Right lobe of liver (tissue), 6 donors: ENCODE measurements around the gene PPP1CA. TPM values are rescaled to one million over a fixed set of nuclear protein-coding genes. Genes with fewer than 3 reads are reported as not detected.

Source experiments
- ATAC-seq, 4 donors: fragments of 200-7000 bp; cut with Tn5 transposase; one replicate each; pipeline ENCODE4 v1.9.1; 2020; ENCODE audit warnings: mild to moderate bottlenecking in 4 of 4, moderate library complexity in 4 of 4
- DNase-seq, 3 donors: peaks; one replicate each; pipeline ENCODE4 v3.0.0-alpha.2; 2020
- H3K27ac ChIP-seq, 3 donors: fragments of 200-600 bp; one replicate each; pipeline ENCODE4 v1.8.0; 2022
- H3K27me3 ChIP-seq, 2 donors: fragments of 200-600 bp; one replicate each; pipeline ENCODE4 v1.8.0; 2022
- H3K36me3 ChIP-seq, 4 donors: fragments of 200-600 bp; sonication (generic) in 1 of 4; one replicate each; pipeline versions ENCODE4 v1.5.1 to v1.8.0; 2017 to 2022; ENCODE audit warnings: control low read depth in 1 of 4
- H3K4me1 ChIP-seq, 4 donors: fragments of 200-600 bp; sonication (generic) in 1 of 4; one replicate each; pipeline versions ENCODE4 v1.5.1 to v1.8.0; 2017 to 2022; ENCODE audit warnings: control low read depth in 1 of 4
- H3K4me3 ChIP-seq, 3 donors: fragments of 200-600 bp; one replicate each; pipeline ENCODE4 v1.8.0; 2022
- H3K9me3 ChIP-seq, 4 donors: fragments of 200-600 bp; sonication (generic) in 1 of 4; one replicate each; pipeline versions ENCODE4 v1.5.1 to v1.8.0; 2017 to 2022; ENCODE audit warnings: control low read depth in 1 of 4
- CTCF ChIP-seq, 4 donors: fragments of 200-600 bp in 3 of 4; fragments of 450-650 bp in 1 of 4; IDR thresholded peaks; one replicate each; pipeline versions ENCODE4 v1.5.1 to v1.8.0; 2016 to 2022; ENCODE audit warnings: antibody characterized with exemption in 4 of 4, mild to moderate bottlenecking in 2 of 4
- POLR2A ChIP-seq: fragments of 450-650 bp; IDR thresholded peaks from one replicate; pipeline ENCODE4 v1.6.1; 2017; ENCODE audit warnings: antibody characterized with exemption, mild to moderate bottlenecking
- WGBS: methylation state at CpG from one replicate; pipeline ENCODE4 v1.1.6; 2018; ENCODE audit warnings: low coverage, low lambda C conversion rate; ENCODE audit not compliant: insufficient coverage; ENCODE audit errors: missing lambda C conversion rate; 5-methylcytosine and 5-hydroxymethylcytosine counted together
- intact Hi-C, 2 donors: fragments of 100-400 bp; cut with DNase I; formaldehyde crosslinking; loops; one replicate each; pipeline versions ENCODE4 v1.11.2 to v1.14.1; 2022
- small RNA-seq, 2 experiments: library from RNA; depleted of rRNA; stranded (forward); fragments of <200 nt; gene quantifications; one replicate each; pipeline ENCODE3, GENCODE V24; 2016
- total RNA-seq, 6 experiments: library from RNA; depleted of rRNA in 2 of 6; stranded (reverse); fragments of >200 nt in 2 of 6; fragmentation: NEBNext Ultra II Directional in 3 of 6; extraction: Animal tissue kit (Norgen Biotek cat#: 25700) in 3 of 6; gene quantifications; one replicate each; pipeline versions ENCODE4 v1.1.0 to v1.2.4, GENCODE V29; 2016 to 2023
- donor health status: DM: no; HTN: yes; CAD: no.
- donor health status: DM: no; HTN: no; CAD: no.
- donor health status: DM: no; HTN: no; CAD: no.
- donor health status: DM: no; HTN: yes; CAD: no.
- donor health status: DM: no; HTN: yes; CAD: no.

The PPP1CA gene
- total RNA-seq, 6 experiments from 2014 or later: 64.2 to 102 (median 71.1) TPM

GRCh38 chr11:67349036-67349435 lies 52.6 kb downstream of the PPP1CA start:
- ATAC-seq (no peak), DNase-seq (no peak)
- Histone ChIP-seq H3K27ac (no peak overlapping the region), H3K4me3 (no peak overlapping the region), H3K36me3 (no peaks in the 10 kb centered on the region), H3K27me3 (no peaks in the 10 kb centered on the region), H3K4me1 (peaks cover 0 to 21% (median 11%) of the 10 kb centered on the region in 4 donors), H3K9me3 (no peaks in the 10 kb centered on the region)
- intact Hi-C loops: loop anchor here in 1 of 2 donors (5.0 kb wide), 1 partner anchor 33 kb away; no protein-coding TSS in a partner anchor
- TF ChIP-seq CTCF (IDR thresholded peaks at IDR 0.05): no peak
- TF ChIP-seq POLR2A: no peak
- WGBS: 77% methylated on average over 5 of the region's 5 CpGs

Small RNAs within 50 kb of the gene (small RNA-seq; reads per million reads assigned to genes)
- 0 reads per million in 2 experiments for gene RN7SKP239
- gene RNU6-1238P: 0 reads per million in 2 experiments

Other genes with a start within 250 kb of the PPP1CA start
- gene GRK2, start 135.4 kb downstream of the PPP1CA start, total RNA-seq: 10 to 100 TPM; 24.5 to 43.9 (median 28.5) TPM
- gene ANKRD13D, start 112.6 kb downstream of the PPP1CA start, total RNA-seq: 10 to 100 TPM in 4 of 6 experiments, 1 to 10 TPM in 2; 7.7 to 14.1 (median 10.4) TPM
- gene SSH3, start 98.3 kb downstream of the PPP1CA start, total RNA-seq: 10 to 100 TPM; 10.9 to 17.9 (median 14.5) TPM
- gene POLD4, start 48.3 kb downstream of the PPP1CA start, total RNA-seq: 100 to 1,000 TPM in 2 of 6 experiments, 10 to 100 TPM in 4; 70.5 to 216 (median 97.9) TPM
- 1 to 10 TPM in 3 of 6 experiments, under 1 TPM in 3; 0.44 to 3.8 (median 1.3) TPM for gene CLCF1, start 28.3 kb downstream of the PPP1CA start, total RNA-seq
- gene RAD9A, start 9.9 kb downstream of the PPP1CA start, total RNA-seq: 10 to 100 TPM in 2 of 6 experiments, 1 to 10 TPM in 4; 5.3 to 13.2 (median 6.2) TPM
- gene TBC1D10C, start 2.2 kb upstream of the PPP1CA start, total RNA-seq: 1 to 10 TPM in 5 of 6 experiments, under 1 TPM in 1; 0.73 to 2.7 (median 1.9) TPM
- under 1 TPM in 5 of 6 experiments, not detected in 1; 0.12 to 0.31 (median 0.22) TPM for gene CARNS1, start 13.8 kb upstream of the PPP1CA start, total RNA-seq
- gene RPS6KB2, start 26.6 kb upstream of the PPP1CA start, total RNA-seq: 10 to 100 TPM; 18.8 to 37.1 (median 27.1) TPM
- gene PTPRCAP, start 35.8 kb upstream of the PPP1CA start, total RNA-seq: 1 to 10 TPM in 4 of 6 experiments, under 1 TPM in 2; 0.72 to 2.8 (median 2.1) TPM
- gene CORO1B, start 41.6 kb upstream of the PPP1CA start, total RNA-seq: 10 to 100 TPM; 28.5 to 58.6 (median 40.4) TPM
- gene GPR152, start 50.9 kb upstream of the PPP1CA start, total RNA-seq: not detected
- gene CABP4, start 53.5 kb upstream of the PPP1CA start, total RNA-seq: 1 to 10 TPM in 4 of 6 experiments, under 1 TPM in 2; 0.55 to 1.7 (median 1.2) TPM
- 100 to 1,000 TPM in 2 of 6 experiments, 10 to 100 TPM in 4; 29.1 to 133 (median 40.9) TPM for gene TMEM134, start 67.4 kb upstream of the PPP1CA start, total RNA-seq
- 10 to 100 TPM; 20.8 to 33.9 (median 25.7) TPM for gene AIP, start 81.2 kb upstream of the PPP1CA start, total RNA-seq
- gene PITPNM1, start 103.5 kb upstream of the PPP1CA start, total RNA-seq: 10 to 100 TPM in 4 of 6 experiments, 1 to 10 TPM in 2; 8.6 to 21.3 (median 15.0) TPM
- 10 to 100 TPM; 45.2 to 74.9 (median 55.7) TPM for gene CDK2AP2, start 106.3 kb upstream of the PPP1CA start, total RNA-seq
- not detected for gene CABP2, start 121.6 kb upstream of the PPP1CA start, total RNA-seq
- 10 to 100 TPM; 16.6 to 51.4 (median 32.3) TPM for gene GSTP1, start 182.0 kb upstream of the PPP1CA start, total RNA-seq
- gene NDUFV1, start 205.1 kb upstream of the PPP1CA start, total RNA-seq: 100 to 1,000 TPM; 151 to 214 (median 163) TPM
- gene NUDT8, start 228.1 kb upstream of the PPP1CA start, total RNA-seq: 10 to 100 TPM; 12.7 to 31.4 (median 18.3) TPM
- under 1 TPM in 5 of 6 experiments, not detected in 1; 0.24 to 0.49 (median 0.34) TPM for gene TBX10, start 237.9 kb upstream of the PPP1CA start, total RNA-seq
- gene ACY3, start 248.9 kb upstream of the PPP1CA start, total RNA-seq: 10 to 100 TPM in 4 of 6 experiments, 1 to 10 TPM in 2; 6.8 to 17.9 (median 12.4) TPM